Middle frontal gyrus (tissue), 1 donor: ENCODE results near the gene MAGEB17.
A peak's percentile ranks its signal among the peaks of the same experiment; 100 is the strongest.
"Not testable (repeated sequence)": the region's sequence is repeated elsewhere in the genome, so short reads cannot be mapped to it uniquely, and the experiment has no call there.

Source experiments
- DNase-seq: peaks from one replicate; pipeline ENCODE4 v3.0.0-alpha.2; 2015; ENCODE audit warnings: low spot score; ENCODE audit errors: extremely low spot score

The MAGEB17 gene

GRCh38 chrX:16167181-16167580 is at the start of gene MAGEB17:
TSS of gene MAGEB17 (plus strand) at chrX:16167481. CDS start at chrX:16170383, 2,902 bp downstream.
- DNase-seq = no peak

- DNase-seq = no peak
Observed at GRCh38 chrX:16119353-16120220, 47.7 kb upstream of the MAGEB17 start.

GRCh38 chrX:16120431-16120830 is 46.9 kb upstream of the MAGEB17 start:
- DNase-seq = no peak

GRCh38 chrX:16123222-16123786 is 44.0 kb upstream of the MAGEB17 start, which contains the start of gene GRPR:
TSS of gene GRPR (plus strand) at chrX:16123565. CDS start at chrX:16123954, 389 bp downstream.
- peak; percentile 16 for DNase-seq

- DNase-seq = no peak
Observed at GRCh38 chrX:16124201-16124600, 43.1 kb upstream of the MAGEB17 start.

GRCh38 chrX:16125520-16126149 is 41.6 kb upstream of the MAGEB17 start:
- DNase-seq = no peak

GRCh38 chrX:16130707-16131106 is 36.6 kb upstream of the MAGEB17 start:
- DNase-seq = no peak

- no peak for DNase-seq
Observed at GRCh38 chrX:16134936-16135335, 32.3 kb upstream of the MAGEB17 start.

- no peak for DNase-seq
Observed at GRCh38 chrX:16136080-16136479, 31.2 kb upstream of the MAGEB17 start.

GRCh38 chrX:16137416-16138107 is 29.7 kb upstream of the MAGEB17 start:
- DNase-seq = no peak

- DNase-seq = no peak
Observed at GRCh38 chrX:16138108-16138427, 29.2 kb upstream of the MAGEB17 start.

- no peak for DNase-seq
Observed at GRCh38 chrX:16140448-16140847, 26.8 kb upstream of the MAGEB17 start.

GRCh38 chrX:16140983-16141382 is 26.3 kb upstream of the MAGEB17 start:
- DNase-seq = no peak

GRCh38 chrX:16141422-16142245 is 25.6 kb upstream of the MAGEB17 start:
- no peak for DNase-seq

- DNase-seq = no peak
Observed at GRCh38 chrX:16142246-16142558, 25.1 kb upstream of the MAGEB17 start.

GRCh38 chrX:16143968-16144367 is 23.3 kb upstream of the MAGEB17 start:
- DNase-seq = no peak

GRCh38 chrX:16144420-16144819 is 22.9 kb upstream of the MAGEB17 start:
- no peak for DNase-seq

GRCh38 chrX:16145093-16145492 is 22.2 kb upstream of the MAGEB17 start:
- DNase-seq = not testable (repeated sequence)

- DNase-seq = no peak
Observed at GRCh38 chrX:16145656-16146055, 21.6 kb upstream of the MAGEB17 start.

GRCh38 chrX:16148896-16149295 is 18.4 kb upstream of the MAGEB17 start:
- no peak for DNase-seq

- DNase-seq = no peak
Observed at GRCh38 chrX:16155581-16156096, 11.6 kb upstream of the MAGEB17 start.
